GM12872 (cell line): ENCODE data around the gene RGS8.

Source experiments
- CTCF ChIP-seq: IDR thresholded peaks from 3 replicates; pipeline ENCODE4 v1.5.1; 2011; ENCODE audit warnings: low read depth, mild to moderate bottlenecking, low read length, moderate library complexity; ENCODE audit not compliant: insufficient read depth

The RGS8 gene

DNA sequence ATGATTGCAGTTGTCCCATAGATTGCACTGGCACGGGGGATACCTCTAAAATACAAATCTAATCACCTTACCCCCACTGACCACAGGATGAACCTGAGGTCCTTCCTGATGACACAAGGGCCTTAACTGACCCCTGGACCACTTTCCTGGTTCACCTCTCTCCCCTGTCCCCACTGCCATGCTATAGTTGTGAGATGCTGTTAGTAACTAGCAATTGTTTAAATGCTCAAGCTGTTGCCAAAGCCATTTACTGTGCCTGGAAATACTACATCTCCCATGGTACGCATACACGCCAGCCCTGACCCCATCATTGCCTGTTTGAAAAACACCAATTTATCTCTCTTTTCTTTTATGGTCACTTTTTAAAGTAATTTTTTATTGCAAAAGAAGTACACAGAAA lies 29.1 kb upstream of the RGS8 start:
- no peak for TF ChIP-seq CTCF

DNA sequence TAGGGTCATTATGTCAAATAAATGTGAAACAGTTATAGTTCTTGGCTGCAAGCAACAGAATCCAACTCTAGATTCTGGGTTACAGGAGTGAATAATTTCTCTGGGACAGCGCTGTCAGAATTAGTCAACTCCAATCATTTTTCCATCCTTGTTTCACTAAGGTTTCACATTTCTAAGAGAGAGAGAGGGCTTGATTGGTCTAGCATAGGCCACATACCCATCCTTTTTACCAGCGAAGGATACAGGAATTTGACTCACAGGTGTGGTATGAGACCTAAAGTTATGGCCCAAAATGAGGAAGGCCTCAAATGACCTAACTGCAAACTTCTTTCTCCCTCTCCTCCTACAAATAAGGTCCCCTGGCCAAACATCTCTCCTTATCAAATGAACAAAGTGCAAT lies 25.5 kb upstream of the RGS8 start:
- TF ChIP-seq CTCF = no peak

DNA sequence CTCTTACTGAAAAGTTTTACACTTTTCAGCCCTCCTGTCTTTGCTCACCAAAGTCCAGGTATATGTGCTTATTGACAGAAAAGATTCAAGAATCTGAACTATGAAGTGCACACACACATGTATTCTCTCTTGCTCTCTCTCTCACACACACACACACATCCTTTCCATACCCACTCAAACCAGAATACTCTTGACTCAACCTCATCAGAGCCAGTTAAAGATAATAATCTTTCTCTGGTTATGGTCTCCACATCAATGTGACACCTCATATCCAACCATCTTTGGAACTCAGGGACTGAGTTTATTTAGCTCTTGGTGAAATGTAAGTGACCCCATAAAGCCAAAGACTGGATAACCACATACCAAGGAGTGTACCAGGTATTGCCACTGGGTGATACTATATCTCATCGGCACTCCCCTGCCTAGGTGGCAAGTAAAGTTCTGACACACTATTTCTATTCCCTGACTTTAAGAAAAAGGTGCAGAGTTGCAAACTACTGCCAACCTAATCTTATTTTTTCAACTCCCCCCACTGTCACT lies 24.9 kb upstream of the RGS8 start:
- TF ChIP-seq CTCF = no peak

DNA sequence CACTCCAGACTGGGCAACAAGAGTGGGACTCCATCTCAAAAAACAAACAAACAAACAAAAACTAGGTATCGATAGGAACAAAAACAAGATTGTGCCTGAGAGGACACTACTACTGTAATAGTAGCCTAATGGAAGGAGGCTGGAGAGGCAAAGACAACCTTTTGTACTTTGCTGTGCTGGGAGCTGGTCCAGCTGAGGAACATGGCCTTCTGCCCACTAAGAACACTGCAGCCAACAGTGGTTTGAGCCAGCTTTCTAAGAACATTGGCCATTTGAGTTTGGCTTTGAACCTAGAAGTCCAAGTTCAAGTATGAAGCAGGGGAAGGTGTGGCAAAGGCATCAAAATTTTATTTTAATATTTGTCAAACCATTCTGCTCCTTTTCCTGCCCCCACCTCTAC lies 22.7 kb upstream of the RGS8 start:
- TF ChIP-seq CTCF = no peak

- TF ChIP-seq CTCF = no peak
These were observed 20.3 kb upstream of the RGS8 start for GRCh38 chr1:182704677-182705076.

- TF ChIP-seq CTCF = no peak
These were observed 19.2 kb upstream of the RGS8 start for GRCh38 chr1:182703539-182703938.

DNA sequence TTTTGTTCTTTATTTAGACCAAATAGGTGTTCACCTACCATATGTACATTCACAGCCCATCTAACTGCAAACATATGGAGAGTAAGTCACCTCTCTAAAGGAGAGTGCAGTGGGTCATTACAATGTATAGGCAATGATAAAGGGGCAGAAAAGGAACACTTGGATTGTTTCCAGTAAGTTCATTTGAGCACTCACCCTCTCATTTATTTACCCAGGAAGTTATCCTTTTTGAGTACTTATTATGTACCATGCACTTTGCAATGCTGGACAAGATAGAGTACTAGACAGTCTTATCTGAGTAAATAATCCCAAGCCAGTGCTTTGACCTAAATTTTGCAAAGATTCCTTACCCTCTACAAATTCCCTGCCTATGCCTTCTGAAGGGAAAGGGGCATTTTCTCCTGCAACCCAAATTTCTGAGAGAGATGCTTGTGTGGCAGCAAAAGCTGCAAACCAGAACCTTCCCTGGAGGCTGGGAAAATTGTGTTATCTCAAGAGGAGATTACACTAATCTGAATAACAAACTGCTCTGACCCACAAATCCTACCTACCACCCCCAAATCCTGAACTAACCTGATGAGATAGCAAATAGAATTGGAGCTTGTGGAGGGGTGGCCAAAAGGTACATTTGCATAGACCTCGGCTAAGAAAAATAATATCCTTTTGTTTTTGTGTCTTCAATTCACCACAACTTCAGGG lies 18.6 kb upstream of the RGS8 start:
- TF ChIP-seq CTCF = no peak

GRCh38 chr1:182700351-182700709 lies 15.9 kb upstream of the RGS8 start:
- no peak for TF ChIP-seq CTCF
